ENCODE data around the gene PTPRN2.
"Not testable (repeated sequence)": the region's sequence is repeated elsewhere in the genome, so short reads cannot be mapped to it uniquely, and the experiment has no call there.

PTPRN2 gene

DNA sequence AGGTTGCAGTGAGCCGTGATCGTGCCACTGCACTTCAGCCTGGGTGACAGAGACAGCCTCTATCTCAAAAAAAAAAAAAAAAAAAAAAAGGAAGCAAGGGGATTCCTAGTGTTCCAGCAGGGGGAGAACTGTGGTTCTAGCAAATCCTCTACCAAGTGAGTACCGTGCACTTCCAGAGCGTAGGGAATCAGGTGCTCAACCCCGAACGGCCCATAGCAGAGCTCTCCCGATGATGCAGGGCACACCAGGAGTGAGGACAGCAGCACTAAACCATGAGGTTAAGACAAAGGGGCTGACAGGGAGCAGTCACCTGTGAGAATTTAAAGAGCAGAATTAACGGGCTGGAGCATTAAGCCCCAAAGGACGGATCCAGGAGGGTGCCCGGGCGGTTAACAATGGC lies 173.6 kb downstream of the PTPRN2 start:
- DNase-seq, result no peak

DNA sequence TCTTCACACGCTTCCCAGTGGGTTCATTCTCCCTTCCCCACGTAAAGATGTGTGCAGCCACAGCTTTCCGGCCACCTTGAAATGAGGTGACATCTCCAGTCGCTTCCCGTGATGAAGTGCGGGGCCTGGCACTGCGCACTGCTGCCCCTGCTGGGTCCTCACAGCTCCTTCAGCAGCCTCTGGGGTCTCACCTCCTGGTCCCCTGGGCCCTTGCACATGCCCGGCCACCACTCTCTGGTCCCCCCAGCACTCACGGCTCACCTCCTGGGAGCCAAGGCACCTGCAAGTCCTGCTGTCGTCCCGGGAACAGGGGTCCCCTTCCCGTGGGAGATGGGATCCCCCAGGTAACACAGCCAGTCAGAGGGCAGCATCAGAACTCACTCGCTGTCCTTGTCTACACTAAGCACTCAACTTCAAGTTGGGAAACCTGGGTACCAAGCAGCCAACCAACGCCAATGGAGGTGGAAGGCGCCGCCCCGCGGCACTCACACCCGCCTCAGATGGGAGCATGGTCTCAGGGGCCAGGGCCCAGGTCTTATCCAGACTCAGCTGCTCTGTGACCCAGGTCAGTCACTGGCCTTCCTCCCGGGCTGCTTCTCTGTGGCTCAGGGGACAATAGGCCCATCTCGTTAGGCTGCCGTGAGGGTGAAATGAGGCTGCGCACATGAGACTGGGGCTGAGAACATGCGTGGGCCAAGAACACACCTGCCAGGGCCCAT lies 176.2 kb downstream of the PTPRN2 start:
- no peak for DNase-seq

DNA sequence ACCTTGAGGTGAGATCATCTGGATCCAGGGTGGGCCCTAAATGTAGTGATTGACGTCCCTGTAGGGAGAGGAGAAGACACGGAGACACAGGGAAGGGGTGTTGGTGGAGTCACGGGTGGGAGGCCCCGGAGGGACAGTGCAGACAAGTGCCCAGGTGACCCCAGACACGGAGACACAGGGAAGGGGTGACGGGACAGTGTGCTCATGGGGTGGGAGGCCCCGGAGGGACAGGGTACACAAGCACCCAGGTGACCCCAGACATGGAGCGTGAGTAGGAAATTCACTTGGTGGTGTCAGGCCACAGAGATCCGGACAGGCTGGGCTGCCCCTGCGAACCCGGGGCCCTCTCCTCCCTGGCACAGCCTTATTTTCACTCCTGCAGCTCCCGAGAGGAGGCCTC lies 176.9 kb downstream of the PTPRN2 start:
- no peak for DNase-seq

DNA sequence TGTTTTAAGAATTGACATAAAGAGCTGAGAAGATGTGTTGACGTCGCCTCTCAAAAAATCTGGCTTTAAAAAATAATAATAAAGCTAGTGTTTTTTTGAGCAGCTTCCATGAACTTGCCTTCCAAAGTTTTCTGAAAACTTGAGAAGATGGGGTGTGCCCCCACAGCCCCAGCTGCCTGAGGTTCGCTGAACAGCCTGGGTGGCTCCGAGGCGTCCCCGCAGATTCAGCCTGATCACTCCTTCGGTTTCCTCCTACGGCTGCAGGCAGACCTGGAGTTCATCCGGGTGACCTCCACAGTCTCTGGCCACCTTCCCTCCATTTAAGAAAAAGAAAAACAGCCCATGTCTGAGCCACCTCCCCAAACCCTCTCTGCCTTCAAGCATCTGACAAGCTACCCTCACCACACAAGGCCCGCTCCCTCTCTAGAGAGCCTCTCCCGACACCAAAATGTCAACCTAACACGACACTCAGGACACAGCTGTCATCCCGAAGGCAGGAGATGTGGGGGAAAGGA lies 177.8 kb downstream of the PTPRN2 start:
- DNase-seq, result no peak

DNA sequence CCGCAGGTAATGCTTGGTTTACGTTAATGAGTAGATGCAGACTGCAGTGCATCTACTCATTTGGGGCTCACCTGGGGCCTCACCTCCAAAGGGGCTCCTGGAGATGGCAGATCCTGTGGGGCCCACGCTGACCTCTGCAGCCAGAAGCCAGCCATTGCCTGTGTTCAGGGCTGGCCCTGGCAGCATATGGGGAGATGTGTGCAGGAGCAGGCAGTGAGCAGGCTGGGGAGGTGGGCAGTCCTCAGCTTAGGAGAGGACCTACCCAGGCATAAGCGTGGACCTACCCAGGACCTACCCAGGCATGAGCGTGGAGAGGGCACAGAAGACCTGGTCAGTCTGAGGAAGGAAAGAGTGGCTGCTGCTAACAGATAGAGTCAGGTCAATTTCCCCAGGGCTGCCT lies 178.5 kb downstream of the PTPRN2 start:
- DNase-seq, result no peak

DNA sequence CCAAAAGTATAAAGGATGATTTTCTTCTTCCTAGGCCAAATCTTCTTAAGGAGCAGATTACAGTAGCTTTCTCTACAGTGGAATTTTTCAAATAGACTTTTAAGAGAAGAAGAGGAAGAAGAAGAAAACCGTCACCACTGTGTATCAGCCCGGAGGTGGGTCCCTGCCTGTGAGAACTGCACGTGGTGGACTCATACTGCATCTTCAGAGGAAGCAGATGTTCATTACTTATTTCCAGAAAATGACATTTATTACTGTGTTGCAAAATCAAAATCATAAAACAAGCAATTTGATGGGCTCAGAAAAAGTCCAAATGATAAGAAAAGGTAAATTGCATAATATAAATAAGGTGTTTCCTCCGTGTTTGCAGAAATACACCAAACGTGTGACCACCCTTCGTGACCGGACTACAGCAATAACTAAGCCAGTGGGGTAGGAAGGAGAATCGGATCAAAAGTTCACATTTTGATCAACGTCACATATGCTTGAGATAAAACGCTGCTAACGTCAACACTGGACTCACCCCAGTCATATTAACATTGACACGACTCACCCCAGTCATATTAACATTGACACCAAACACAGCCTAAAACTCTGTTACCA lies 179.2 kb downstream of the PTPRN2 start:
- DNase-seq, result no peak

DNA sequence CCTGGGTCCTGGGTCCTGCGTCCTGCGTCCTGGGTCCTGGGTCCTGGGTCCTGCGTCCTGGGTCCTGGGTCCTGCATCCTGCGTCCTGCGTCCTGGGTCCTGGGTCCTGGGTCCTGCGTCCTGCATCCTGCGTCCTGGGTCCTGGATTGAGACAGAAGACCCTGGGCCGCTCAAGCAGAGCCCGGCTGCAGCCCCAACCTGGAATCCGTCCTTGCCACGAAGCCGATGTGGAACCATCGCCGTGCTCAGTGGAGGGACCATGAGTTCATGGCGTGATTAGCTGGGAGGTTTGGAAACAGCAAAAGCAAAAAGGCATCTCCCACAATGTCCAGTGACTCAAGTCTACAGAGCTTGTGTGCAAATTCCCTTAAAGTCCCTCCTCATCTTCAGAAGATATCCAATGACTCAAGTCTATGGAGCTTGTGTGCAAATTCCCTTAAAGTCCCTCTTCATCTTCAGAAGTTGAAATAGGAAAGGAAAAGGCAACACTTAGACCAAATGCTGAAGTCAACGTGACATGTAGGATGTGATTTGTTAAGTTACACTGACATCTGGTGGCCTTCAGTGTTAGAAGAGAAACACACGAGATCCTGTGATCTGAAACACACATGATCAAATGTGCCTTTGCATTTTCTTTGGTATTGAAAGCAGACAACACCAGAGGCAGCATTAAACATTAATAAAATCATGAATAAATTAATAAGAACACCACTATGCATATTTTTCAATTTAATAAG lies 179.9 kb downstream of the PTPRN2 start:
- DNase-seq, result peak; percentile 39

DNA sequence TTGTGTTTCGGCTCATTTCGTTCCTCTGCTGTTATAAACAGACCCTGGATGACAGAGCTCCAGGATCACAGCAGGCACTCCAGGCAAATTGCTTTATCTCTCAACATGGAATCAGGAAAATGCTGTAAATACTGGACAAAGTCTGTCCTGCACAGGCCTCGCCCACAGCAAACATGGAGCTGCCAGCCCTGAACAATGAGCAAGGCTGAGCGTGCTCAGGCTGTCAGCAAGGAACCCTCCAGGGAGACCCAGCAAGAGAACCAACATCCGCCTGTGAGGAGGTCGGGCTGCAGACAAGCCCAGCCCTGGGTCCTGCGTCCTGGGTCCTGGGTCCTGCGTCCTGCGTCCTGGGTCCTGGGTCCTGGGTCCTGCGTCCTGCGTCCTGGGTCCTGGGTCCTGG lies 180.8 kb downstream of the PTPRN2 start:
- DNase-seq, result no peak

DNA sequence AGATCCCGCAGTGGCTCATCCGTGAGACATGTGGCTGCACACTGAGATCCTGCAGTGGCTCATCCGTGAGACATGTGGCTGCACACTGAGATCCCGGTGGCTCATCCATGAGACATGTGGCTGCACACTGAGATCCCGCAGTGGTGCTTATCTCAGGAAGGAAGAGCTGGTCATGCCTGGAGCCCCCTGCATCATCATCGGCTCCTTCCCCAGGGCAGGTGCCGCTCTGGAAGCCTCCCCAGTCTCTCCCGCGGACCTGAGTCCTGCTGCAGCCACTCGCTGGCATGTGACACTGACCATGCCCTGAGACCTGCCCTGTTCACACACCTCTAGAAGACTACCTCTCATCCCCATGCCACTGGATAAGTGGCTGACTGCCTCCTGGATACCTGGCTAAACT lies 181.3 kb downstream of the PTPRN2 start:
- DNase-seq, result no peak

DNA sequence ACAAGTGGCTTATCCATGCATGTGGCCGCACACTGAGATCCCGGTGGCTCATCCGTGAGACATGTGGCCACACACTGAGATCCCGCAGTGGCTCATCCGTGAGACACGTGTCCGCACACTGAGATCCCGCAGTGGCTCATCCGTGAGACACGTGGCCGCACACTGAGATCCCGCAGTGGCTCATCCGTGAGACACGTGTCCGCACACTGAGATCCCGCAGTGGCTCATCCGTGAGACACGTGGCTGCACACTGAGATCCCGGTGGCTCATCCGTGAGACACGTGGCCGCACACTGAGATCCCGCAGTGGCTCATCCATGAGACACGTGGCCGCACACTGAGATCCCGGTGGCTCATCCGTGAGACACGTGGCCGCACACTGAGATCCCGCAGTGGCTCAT lies 181.9 kb downstream of the PTPRN2 start:
- DNase-seq, result not testable (repeated sequence)

DNA sequence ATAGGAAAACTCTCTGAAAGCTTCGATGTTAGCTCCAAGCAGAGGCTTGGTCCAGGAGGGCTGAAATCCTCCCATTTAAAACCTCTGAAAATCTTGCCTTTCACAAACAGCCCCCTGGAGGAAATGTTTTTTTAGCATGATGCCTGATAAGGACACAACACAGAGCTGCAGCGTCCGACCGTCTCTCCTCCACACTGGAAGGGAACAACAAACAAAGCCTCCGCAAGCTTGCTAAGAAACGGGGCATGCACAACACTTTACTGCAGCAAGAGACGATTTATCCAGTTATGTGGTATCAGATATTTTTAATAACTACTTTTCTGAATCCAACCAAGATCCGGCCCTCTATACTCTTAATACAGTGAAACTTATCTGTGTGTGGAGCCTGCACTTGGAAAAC lies 182.3 kb downstream of the PTPRN2 start:
- no peak for DNase-seq

DNA sequence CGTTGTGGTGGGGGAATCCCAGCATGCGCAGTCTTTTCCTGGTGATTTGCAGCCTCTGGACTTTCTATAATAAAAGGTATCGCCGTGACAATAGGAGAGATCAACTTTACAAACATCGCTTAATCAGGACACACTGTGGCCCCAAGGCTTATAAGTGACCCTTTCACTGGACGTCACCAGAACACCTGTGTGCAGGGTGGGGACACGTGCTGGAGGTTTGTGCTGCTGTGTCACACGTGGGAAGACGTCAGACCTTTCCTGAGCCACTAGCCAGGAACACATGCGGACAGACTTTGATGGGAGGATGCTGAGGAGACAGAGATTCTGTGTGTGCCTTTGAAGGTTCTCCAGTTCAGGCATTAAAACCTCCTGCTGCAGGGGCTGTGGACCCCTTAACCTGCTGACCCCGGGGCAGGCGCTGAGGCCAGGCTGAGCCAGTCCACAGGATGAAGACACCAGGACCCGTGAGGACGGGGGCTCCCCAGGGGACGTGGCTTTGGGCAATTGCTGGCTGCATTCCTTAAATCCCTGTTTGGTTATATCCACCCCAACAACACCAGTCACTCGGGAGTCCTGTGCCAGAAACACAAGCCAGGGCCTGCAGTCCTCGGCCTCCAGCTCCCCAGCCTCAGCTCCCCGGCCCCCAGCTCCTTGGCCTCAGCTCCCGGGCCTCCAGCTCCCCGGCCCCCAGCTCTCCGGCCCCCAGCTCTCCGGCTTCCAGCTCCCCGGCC lies 183.4 kb downstream of the PTPRN2 start:
- no peak for DNase-seq

DNA sequence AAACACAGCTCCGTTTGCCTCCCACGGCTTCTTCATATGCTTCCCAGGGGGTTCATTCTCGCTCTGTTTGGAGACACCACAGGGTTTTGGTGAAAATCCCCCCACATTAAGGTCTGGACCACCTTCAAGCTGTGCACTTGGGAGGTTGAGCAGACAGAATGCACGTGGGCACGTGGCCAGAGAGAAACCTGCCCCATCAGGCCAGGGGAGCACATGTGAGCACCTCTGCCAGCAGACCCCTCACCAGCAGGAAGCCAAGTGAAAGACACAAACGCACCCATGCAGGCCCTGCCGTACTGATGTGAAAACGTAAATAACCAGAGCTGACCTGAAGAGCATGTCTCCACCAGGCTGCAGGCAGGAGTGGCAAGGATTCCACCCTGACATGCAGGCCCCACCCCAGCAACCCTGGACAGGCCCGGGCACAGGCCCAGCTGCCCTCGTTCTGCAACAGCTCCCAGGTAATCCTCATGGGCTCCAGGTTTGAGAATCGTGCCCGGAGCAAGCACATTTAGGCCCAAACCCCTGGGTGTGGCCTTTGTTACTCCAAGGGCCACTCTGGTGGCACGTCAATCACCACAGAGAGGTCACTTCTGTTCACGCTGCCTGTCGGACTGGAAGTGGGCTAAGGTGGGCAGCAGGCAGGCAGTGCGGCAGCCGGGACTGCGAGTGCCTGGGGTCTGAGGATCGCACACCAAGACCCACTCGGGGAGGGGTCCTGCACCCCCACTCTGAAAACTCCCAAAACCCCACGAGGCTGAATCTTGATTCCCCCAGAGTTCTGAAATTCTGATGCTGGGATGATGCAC lies 184.4 kb downstream of the PTPRN2 start:
- no peak for DNase-seq

DNA sequence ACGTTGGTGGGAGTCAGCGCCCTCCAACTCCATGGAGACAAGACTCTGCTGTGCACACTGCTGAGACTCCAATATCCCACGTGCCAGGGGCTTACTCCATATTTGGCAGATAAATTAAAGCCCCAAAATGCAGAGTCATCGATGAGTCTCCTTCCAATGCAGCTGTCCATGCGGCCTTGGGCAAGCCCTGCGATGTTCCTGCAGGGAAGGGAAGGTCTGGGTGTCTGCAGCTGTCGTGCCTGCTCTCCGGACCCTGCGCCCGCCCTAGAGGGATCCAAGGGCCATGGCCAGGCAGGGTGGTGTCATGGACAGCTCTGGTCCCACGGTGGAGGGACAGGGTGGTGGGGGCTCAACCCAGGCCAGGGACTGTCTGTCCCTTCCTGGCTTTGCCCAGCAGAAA lies 185.2 kb downstream of the PTPRN2 start:
- no peak for DNase-seq

DNA sequence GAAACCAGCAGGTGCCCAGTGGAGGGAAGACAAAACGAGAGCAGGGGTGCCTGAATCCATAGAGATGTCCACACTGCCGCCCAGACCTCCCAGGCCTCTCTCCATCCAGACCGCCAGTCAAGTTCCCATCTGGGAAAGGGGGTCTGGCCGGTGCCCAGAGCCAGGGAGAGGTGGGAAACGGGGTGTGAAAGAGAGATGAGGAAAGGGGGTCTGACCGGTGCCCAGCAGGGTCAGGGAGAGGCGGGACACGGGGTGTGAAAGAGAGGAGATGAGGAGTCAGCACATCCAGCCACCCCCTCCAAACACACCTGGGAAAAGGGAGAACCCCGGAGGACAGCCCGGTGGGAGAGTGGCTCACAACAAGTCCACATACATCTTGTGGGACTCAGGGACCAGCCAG lies 185.8 kb downstream of the PTPRN2 start:
- no peak for DNase-seq

DNA sequence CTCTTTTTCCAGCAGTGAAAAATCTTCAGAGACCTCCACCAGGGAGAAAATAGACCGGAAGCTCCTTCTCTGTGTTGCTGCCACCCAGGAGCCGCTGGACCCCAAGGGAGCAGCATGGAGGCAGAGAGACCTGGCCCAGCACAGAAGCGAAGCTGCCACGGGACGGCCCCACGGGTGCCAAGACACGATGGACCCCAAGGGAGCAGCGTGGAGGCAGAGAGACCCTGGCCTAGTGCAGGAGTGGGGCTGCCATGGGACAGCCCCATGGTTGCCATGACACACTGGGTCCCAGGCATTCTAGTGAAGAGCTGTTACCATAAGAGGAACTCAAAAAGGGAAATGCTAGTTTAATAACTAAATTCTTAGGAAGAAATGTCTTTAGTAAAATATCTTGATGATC lies 186.3 kb downstream of the PTPRN2 start:
- DNase-seq, result no peak

DNA sequence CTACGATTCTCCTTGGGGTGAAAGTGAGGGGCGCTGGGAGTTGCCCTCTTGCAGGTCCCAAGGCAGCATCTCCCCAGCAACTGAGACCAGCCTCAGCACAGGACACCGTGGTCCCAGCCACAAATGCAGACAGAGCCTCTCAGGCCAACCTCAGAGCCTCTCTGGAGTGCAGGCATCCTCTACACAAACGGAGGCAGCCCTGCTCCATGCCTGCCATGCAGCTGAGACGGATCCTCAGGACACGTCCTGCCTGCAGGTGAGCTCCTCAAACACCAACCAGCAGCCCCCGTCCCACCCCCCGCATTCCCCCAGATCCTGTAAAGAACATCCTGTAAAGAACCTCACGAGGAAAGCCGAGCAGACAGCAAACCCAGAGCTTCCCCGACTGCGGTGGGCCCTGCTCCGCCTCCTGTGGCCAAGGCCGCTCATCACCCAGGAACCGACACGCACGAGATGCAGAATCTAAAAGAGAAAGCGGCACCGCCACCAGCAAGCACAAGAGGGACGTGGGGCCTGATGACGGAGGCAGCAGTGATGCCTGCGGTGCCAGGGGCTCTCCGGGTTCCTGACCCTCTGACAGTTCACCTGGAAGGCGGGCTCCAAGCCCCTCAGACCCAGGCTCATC lies 186.9 kb downstream of the PTPRN2 start:
- no peak for DNase-seq

DNA sequence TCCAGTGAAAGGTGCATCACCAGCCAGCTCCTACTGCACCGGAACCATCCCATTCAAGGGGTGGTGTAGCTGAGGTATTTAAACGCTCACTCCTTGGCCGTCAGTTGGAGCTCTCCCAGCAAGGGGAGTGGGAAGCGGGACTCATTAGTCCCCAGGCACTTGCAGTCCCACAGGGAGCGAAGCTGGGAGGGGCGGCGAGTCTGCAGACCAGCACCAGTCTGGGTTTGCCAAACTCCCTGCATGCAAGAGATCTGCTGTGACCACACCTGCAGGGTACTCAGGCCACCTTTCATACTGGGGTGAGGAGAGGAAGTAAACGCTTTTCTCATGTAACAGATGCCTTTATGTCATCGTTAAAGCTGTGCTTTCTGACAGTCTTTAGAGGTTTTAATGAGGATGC lies 187.9 kb downstream of the PTPRN2 start:
- DNase-seq, result no peak

DNA sequence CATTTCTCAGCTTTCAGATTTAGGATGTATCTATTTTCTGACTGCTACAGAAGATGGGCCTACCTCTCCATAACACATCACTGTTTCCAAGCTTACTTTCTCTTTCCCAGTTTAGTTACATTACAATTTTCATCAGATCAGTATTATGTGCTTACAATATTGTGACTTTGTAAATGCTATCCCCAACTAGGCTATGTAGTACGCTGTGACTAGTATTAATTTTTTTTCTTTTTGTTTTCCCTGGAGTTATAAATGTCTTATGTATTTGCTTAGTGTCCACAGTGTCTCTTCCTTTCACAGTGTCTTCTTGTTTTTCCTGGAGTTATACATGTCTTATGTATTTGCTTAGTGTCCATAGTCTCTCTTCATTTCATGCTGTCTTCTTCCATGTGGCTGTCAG lies 188.9 kb downstream of the PTPRN2 start:
- DNase-seq, result no peak

DNA sequence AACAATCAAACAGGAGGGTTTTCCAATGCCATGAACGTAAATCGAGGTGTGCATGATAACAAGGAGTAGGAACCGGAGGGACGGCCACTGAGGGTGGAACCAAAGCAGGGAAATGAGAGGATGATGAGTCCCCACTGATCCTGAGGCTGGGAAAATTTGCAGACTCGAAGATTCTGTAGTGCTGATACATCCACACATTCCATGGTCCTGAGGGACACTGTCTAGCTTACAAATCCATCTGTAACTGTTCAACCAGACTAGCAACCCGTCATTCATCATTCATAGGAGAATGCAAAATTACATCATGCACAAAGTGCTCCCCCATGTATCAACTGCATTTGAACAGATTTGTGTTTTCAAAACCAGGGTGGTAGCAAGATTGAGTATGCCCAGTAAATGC lies 189.7 kb downstream of the PTPRN2 start:
- DNase-seq, result no peak

DNA sequence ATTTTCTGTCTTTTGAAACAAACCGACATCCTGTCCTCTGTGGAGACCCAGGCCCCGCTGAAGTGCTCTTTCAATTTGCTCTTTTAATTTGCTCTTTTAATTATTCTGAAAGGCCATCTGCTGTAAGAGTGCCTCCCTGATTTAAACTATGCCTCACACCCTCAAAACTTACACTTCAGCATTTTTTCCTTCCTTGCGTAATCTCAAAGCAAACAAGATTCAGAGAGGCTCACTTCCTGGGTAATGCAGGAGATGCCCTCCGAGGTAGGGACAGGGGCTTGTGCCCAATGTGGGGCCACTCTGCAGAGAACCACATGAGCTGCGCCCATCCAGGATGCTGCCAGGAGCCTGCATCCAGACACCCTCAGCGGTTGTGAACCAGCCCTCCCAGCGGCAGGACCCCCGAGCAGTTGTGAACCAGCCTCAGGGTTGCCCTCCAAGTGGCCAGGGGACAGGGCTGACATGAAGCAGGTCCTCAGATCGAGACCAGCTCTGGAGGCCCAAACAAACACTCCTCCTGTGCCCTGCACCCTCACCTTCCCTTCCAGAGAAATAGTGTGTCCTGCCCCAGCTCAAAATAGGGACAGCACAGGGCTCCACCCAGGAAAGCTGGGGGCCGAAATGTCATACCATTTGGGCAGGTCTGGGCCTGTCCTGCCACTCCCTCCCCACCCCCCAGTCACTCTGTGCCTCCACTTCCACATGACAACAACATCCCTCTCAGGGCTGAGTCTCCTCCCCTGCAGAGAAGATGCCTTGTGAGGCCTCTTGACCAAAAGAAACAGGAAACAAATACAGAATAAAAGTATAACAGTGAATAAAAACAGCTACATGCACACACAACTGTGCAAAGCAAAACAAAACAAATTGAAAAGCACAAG lies 190.4 kb downstream of the PTPRN2 start:
- no peak for DNase-seq
